ENCODE results near the gene PLCXD3.
"Not testable (repeated sequence)": the region's sequence is repeated elsewhere in the genome, so short reads cannot be mapped to it uniquely, and the experiment has no call there.

PLCXD3 gene, protein sequence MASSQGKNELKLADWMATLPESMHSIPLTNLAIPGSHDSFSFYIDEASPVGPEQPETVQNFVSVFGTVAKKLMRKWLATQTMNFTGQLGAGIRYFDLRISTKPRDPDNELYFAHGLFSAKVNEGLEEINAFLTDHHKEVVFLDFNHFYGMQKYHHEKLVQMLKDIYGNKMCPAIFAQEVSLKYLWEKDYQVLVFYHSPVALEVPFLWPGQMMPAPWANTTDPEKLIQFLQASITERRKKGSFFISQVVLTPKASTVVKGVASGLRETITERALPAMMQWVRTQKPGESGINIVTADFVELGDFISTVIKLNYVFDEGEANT

DNA sequence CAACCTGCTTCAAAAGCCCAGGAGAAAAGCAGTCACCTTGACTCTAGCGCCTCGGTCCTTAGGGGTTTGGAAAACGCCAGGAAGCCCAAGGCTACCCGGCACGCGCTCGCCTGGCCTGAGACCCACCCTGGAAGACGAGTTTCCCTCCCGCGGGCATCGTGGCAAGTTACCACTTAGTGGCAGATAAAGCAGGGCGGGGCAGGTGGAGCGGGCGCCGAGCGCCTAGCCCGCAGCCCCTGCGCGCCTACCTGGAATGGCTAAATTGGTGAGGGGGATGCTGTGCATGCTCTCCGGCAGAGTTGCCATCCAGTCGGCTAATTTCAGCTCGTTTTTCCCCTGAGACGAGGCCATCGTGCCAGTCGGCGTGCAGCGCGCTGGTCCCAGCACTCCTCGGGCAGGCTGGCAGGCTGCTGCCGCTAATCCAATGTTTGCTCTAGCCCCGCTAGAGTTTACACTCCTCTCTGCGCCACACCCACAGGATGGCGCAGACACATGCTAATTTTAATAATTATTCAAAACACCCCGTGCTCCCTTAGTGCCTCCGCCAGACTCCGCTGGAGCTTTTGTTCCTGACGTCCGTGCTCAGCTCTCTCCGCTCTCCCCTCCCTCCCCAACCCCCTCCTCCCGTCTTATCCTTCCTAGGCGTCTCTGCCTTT lies at the start of gene PLCXD3:
Gene PLCXD3, minus strand, starts transcription at position 426 of the 656 bp plus-strand sequence. Its CDS starts 75 bp downstream, at position 351.
- peak; percentile 45 for DNase-seq

DNA sequence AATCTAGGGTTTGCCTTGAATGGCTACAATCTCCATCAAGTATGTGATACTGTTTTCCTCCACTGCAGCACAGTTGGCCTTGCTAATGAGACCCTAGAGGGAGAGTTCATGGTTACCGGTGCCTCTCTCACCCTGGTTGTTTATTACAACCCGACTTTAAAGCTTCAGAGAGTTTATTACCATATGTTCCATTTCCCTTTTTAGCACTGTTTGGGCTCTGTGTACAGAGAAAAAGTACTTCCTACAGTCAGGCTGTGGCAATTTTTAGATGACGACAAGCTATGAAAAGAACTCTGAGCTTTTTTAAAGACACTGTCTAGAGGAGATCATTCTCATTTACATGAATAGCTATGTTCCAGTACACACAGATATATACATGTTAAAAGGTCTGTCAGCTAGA lies 48.8 kb upstream of the PLCXD3 start:
- DNase-seq, result no peak

DNA sequence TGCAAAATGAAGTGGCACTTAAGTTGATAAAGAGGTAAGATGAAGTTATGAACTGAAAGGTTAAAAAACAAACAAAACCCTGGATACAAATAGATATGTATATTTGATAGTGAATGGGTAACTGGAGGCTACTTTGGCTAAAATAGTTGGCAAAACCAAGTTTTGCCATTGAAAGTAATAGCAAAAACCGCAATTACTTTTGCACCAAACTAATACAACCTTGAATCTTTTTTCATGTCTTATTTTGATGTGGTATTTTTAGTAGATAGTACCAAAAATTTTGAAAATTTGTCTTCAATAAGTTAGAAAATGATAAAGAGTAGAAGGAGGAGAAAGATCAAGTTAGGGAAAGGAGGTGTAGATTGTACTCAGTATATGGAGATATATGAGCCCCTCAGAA lies 47.9 kb upstream of the PLCXD3 start:
- no peak for DNase-seq

DNA sequence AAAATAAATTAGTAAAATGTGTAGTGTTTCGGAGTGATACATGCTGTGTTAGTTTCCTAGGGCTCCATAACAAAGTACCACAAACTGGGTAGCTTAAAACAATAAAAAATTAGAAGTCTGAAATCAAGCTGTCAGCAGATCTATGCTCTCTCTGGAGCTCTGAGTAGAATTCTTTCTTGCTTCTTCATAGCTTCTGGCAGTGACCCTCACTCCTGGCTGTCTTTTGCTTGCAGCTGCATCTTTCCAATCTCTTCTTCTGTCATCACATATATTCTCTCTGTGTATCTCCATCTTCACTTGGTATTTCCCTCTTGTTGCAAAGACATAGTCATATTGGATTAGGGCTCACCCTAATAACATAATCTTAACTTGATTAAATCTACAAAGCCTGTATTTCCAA lies 37.6 kb upstream of the PLCXD3 start:
- DNase-seq, result no peak

DNA sequence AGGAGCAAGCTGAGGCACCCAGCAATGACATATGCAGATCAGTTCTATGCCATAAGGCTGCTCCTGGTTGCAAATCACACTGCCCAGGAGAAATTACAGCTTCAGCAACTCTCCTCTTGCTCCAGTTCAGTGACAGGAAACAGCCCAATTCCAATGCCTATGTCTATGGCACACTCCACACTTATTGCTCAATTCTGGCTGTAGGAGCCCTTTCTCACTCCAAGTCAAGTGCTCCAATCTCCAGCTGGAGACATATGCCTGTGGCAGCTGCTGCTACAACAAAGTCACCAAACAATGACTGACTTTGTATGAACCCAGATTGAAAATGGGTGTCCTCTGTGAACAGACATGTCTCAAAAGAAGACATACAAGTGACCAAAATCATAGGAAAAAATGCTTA lies 31.8 kb upstream of the PLCXD3 start:
- no peak for DNase-seq

DNA sequence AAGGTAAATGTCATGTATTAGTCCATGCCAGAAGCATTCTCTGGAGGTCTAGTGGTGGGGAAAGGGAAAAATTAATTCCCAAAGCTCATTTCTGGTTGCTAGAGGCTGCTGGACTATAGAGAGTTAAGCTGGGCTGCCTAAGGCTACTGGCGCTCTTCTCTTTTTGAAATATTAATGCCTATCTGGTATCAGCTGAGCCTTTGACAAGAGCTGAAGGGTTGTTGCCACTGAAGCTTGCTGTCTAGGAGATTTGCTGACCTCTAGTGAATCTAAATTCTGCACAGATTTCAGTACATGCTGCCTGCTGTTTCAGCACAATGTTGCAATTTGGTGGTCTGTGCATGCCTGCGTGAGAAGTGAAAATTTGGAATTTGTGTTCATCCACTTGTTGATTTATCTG lies 29.1 kb upstream of the PLCXD3 start:
- no peak for DNase-seq

DNA sequence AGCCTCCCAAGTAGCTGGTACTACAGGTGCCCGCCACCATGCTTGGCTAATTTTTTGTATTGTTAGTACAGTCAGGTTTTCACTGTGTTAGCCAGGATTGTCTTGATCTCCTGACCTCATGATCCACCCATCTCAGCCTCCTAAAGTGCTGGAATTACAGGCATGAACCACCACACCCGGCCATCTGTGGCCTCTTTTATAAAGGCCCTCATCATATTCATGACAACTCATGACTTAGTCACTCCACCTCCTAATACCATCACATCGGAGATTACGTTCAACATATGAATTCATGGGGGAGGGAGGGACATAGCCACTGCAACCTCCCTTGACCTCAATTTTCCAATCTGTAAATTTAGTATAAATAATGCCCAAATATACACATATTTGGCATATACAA lies 27.2 kb upstream of the PLCXD3 start:
- DNase-seq, result peak; percentile 65

DNA sequence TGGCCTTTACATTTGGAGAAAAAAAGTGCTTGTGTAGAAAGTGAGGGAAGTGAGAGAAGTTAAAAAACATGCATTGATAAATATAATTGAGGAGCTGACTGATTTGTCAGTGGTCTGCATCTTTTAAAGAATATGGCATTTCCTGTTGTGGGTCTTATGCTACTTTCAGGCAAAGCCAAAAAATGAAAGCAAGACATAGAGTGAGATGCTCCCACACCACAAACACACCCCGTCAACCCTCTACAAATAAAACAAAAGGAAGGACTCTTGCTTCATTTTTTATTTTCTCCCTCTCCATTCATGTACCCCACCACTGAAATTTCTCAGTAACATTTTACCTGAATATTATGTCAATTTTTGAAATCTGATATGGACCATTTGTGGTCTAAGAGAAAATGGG lies 22.1 kb upstream of the PLCXD3 start:
- DNase-seq, result no peak

DNA sequence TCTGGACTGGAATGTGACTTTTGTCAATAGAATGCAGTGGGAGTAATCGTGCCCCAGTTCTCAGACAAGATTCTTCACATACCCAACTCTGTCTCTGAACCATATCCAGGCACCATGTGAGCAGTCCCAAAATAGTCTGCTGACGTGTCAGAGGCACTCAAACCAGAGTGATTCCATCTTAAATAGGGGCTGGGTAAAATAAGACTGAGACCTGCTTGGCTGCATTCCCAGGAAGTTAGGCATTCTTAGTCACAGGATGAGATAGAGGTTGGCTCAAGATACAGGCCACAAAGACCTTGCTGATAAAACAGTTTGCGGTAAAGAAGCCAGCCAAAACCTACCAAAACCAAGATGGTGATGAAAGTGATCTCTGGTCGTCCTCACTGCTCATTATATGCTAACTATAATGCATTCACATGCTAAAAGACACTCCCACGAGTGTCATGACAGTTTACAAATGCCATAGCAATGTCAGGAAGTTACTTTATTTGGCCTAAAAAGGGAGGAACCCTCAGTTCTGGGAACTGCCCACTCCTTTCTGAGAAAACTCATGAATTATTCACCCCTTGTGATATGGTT lies 16.9 kb upstream of the PLCXD3 start:
- DNase-seq, result peak; percentile 98

DNA sequence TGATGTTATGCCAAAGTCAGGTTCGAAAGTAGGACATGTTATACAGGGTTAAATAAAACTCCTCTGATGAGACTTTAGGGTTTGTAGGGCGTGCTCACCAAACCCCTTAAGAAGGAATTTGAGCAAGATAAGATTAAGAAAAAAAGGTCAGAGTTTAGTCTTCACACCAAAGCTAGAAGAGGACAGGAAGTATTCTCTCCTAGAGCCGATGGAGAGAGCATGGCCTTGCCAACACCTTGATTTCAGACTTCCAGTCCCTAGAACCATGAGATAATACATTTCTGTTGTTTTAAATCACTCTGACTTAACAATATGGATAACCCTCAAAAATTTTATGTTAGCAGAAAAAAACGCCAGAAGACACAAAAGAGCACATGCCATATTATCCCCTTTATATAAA lies 16.3 kb upstream of the PLCXD3 start:
- DNase-seq, result no peak

DNA sequence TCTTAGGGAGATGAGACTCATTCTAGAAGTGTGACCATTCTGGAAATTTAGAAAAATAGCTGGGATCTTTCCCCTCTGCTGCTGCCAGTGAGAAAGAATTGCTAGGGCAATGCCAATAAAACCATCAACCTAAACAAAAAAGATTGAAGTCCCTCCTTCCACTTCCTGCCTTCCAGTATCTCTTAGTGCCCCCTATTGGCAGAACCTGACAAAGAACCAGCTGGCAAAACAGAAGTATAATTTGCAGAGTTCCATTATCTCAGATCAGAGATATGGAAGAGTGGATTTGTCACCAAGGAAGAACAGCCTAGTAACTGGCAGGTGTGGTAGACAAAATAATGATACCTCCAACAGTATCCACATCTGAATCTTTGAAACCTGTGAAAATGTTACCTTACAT lies 13.8 kb upstream of the PLCXD3 start:
- DNase-seq, result no peak

DNA sequence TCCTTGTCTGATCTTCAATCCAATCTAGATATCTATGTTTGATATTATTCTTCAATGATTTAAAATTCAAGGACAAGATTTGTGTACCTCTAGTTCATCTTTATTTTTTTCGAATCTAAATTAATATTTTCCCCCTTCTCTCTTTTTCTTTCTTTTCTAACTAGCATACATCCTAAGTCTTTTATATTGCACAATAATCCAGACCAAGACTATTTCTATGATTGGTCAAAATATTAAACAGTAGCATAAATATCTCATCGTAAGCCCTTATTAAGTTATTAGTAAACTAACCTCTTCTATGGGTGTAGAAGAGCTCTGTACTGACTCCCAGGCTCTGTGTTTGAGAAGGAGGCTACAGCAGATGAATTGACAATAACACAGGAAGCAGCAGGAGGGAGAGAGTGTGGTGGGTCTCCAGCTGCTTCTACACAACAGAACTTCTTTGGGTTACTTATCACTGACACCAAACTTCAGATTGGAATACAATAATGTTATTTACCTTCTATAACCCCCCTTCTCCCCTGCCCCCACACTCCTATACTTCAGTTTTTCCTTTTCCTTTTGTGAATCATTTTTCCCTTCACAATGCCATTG lies 11.9 kb upstream of the PLCXD3 start:
- DNase-seq, result no peak

DNA sequence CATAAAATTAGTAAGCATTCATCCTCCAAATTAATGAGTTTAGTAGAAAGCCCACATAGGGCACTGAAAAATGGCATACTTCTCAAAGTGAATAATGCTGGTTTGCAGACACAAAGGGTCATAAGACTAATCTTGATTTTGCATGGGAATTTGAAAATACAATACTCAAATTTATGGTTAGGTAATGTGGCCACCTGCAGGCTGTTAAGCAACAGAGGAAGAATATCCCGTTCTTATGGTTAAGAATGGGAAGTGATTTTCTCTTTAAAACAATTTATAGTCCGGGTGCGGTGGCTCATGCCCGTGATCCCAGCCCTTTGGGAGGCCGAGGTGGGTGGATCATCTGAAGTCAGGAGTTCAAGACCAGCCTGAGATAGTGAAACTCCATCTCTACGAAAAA lies 9.4 kb upstream of the PLCXD3 start:
- DNase-seq, result peak; percentile 26

DNA sequence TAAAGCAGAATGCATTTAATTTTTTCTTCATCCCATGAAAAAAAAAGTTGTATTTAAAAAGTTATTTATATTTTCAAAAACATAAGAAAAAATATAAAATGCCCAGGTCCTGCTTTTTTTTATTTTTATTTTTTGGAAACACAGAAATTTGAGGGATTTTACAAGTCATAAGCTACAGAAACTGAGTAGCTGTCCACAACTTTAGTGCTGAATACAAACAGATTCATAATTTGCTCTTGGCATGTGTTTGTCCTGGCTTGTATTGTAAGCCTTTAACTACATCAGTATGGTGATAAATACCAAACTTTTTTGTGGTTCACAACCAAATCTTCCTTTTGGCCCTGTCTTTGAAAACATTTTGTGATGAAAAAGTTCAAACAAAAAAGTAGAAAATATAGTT lies 7.5 kb upstream of the PLCXD3 start:
- peak; percentile 25 for DNase-seq

DNA sequence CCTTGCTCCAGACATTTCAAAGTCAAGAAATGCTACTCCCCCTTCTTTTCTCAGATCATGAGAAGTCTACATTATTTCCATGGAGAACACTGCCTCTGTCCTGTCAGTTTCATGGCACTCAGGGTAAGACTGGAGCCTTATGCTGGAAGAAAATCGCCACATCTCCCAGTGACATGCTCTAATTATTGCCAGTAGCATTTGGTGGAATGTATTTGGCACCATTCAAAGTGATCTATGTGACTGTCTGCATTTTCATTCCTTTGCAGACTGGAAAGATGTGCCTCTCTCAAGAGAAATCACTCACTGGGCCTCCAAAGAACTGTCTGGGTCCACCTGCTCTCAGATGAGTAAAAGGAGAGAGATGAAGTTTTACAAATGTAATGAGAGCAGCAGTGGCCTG lies 840 bp upstream of the PLCXD3 start:
- no peak for DNase-seq

DNA sequence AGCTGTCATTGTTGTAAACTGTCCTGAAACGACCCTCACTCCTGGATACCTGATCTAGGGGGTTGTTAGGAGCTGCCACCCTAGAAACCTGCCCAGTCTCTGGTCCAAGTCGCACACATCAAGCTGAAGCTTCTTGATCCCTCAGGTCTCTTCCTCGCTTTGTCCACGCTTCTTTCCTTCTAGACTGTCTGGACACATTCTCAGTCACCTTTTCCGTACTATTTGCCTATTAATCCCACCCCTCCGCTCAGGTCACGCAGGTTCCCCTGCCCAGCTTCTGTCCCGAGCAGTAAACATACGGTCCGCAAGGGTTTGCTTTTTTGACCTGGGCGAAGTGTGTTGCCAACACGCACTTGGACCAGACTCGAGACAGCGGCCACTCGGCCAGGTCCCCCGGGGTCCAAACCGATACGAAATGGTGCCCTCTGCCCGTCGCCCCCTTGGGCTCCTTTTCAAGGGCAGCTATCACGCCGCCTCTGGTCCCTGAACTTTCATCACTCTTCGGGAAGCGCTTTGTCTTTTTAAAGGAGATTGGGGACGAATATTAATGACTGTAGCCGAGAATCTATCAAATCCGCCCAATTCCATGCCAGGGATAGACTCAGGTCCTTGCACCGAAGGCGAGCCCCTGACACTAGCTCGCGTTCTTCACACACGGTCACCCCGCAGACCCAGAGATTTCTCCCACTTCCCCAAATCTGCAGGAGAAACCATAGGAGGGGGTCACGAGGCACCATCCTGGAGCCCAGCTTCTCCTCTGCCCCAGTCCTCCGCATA lies 814 bp downstream of the PLCXD3 start:
- DNase-seq, result no peak

DNA sequence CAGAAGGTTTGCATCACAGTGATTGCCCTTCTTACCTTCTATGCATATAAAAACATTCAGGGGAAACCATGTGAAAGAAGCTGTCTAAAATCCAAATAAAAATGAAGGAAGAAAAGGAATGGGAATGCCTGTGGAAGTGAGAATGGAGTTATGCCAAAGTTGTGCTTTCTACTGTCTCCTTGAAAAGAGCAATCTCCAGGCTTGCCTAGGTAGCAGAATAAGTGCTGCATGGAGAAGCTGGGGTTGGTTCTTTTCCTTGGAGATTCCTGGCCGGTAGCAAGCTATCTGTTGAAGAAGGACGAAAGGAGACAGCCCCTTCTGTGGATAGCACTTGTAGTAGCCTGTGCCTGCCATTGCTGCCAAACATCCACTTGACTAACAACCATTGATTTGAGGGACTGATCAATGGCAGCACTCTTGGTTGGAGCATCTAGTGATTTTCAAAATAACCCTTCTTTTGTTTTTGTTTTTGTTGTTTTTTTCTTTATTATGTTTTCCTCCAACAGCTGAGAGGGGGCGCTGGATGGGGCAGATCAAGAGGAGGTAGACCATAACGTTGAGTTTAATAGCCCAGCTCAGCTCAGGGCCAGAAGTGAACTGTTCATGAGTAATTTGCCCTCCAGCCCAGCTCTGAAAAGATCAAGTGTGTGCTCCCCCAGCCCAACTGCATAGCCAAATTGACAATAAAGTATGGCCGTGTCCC lies 1.6 kb downstream of the PLCXD3 start:
- DNase-seq, result peak; percentile 27

DNA sequence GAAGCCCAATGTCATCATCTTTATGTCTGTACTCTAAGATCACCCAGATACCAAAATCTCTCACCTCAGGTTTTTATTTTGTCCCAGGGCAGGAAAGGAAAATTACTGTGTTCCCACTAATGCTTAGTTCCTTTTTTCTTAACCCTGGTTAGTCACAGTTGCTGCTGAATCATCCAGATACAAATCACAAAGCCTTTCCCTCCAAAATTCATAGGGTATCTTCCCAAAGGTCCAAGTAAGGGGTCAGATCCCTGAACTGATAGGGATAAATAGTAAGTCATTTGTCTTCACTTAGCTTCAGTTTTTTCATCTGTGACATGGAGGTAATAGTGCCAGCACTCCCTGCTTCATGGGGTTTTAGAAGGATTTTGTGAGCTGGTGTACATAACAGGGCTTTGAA lies 2.2 kb downstream of the PLCXD3 start:
- peak; percentile 76 for DNase-seq

DNA sequence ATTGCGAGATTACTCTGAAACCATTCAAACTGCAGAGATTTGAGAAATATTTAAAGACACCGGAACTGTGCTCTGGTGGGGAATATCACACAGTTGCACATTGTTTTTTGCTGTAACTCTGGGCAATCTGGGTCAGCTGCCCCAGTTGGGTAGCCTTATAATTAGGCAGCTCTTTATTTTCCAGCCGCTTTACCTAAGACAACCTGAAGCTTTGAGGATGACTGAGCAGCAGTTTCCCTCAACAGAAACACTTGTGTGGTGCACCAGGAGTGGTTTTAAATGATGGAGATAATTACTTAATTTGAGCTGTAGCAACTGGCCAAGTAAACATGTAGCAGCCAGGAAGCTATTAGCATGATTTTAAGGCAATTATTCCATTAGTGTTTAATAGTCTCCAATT lies 2.9 kb downstream of the PLCXD3 start:
- DNase-seq, result no peak

DNA sequence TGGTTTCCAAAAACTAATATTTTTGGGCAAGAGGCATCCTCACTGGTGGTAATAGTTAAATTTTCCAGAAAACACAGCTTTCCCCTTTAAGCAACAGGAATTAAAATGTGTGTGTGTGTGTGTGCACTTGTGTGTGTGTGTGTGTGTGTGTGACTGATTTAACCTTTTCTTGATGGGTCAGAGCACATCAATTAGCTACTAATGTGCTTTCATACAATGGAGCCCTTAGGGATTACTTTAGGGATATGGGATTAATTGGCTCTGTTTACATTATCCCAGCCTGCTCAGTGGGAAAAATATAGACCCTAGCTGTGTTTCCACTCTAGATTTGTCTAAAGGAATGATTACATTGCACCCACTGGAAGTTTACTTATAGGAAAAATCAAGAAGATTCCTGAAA lies 6.5 kb downstream of the PLCXD3 start:
- no peak for DNase-seq

DNA sequence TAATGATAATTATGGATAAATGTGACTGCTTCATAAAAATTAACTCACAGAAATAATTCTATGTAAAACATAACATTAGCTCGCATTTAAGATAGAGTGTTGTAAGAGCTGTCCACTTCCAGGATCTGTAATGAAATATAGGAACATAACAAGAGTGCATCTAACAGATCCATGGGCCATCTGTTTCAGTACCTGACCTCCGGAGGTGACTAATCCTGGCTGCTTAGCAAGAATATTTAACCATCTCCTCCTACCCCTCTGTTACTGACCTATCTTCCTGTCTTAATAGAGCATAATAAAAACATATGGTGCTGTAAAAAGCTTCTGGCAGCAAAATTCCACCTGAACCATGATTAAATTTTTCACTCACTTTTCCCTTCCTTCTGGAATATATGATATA lies 7.1 kb downstream of the PLCXD3 start:
- DNase-seq, result no peak

DNA sequence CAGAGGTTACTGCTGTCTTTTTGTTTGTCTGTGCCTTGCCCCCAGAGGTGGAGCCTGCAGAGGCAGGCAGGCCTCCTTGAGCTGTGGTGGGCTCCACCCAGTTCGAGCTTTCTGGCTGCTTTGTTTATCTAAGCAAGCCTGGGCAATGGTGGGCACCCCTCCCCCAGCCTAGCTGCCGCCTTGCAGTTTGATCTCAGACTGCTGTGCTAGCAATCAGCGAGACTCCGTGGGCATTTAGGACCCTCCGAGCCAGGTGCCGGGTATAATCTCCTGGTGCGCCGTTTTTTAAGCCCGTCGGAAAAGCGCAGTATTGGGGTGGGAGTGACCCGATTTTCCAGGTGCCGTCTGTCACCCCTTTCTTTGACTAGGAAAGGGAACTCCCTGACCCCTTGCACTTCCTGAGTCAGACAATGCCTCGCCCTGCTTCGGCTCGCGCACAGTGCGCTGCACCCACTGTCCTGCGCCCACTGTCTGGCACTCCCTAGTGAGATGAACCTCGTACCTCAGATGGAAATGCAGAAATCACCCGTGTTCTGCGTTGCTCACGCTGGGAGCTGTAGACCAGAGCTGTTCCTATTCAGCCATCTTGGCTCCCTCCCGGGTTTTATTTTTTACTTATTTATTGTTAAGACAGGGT lies 16.8 kb downstream of the PLCXD3 start:
- DNase-seq, result not testable (repeated sequence)

All from HCEC 1CT (cell line).